ENCODE measurements around the gene MRGPRD. TPM values are rescaled to one million over a fixed set of nuclear protein-coding genes. Genes with fewer than 3 reads are reported as not detected.

MRGPRD gene
- total and polyA plus RNA-seq, 2 of the 8 experiments (the other 6 are each of a cell fraction or from before 2014, with no cell fraction given) = not detected

GRCh38 chr11:69024509-69024908, 43.7 kb upstream of the MRGPRD start:
- H3K23me2 ChIP-seq (ENCODE audit: low read depth, low read length) = no peaks in the 10 kb centered on the region
- H3K36me3 ChIP-seq (ENCODE audit: control insufficient read depth in 2 of 4, insufficient read depth in 4 of 4, low read length in 3 of 4) = no peaks in the 10 kb centered on the region
- FAIRE-seq = no peak
- no peak overlapping the region for H2AK5ac ChIP-seq (ENCODE audit: low read depth, low read length)
- H3K14ac ChIP-seq (ENCODE audit: insufficient read length) = no peak overlapping the region
- DNase-seq (ENCODE audit: low read depth in 1 of 2, low spot score in 2 of 2) = no peak
- H4K91ac ChIP-seq (replicated peaks; ENCODE audit: insufficient read length, low read length) = no peak overlapping the region
- no peak overlapping the region for H2BK5ac ChIP-seq (ENCODE audit: low read depth, low read length)
- H3K9me3 ChIP-seq (ENCODE audit: insufficient read depth in 2 of 2, low read depth in 1 of 2, low read length in 1 of 2) = no peaks in the 10 kb centered on the region
- H2AFZ ChIP-seq (ENCODE audit: low read length) = no peak overlapping the region
- CTCF ChIA-PET (ENCODE audit: partially characterized antibody) = interaction anchor here (0.6 to 1.2 kb wide), 2 partner anchors 14 to 20 kb away, joined by 3 read pairs; no protein-coding TSS in a partner anchor
- no peak overlapping the region for H4K5ac ChIP-seq (ENCODE audit: insufficient read length, low read depth, low read length)
- H3K56ac ChIP-seq (replicated peaks; ENCODE audit: insufficient read length, low read depth, low read length) = no peak overlapping the region
- no peaks in the 10 kb centered on the region for H3K79me2 ChIP-seq (ENCODE audit: control insufficient read depth in 1 of 2, insufficient read depth in 2 of 2, low read length in 2 of 2)
- H3K79me1 ChIP-seq (ENCODE audit: low read depth, low read length) = no peaks in the 10 kb centered on the region
- H2BK20ac ChIP-seq (ENCODE audit: low read length) = no peak overlapping the region
- H3K4me2 ChIP-seq (ENCODE audit: insufficient read depth in 1 of 2, low read depth in 2 of 2, low read length in 2 of 2) = no peak overlapping the region
- no peak overlapping the region; the same call in 1 of the 2 replicates for H4K8ac ChIP-seq (ENCODE audit: extremely low read depth, insufficient read depth, low read length)
- TF ChIP-seq CHD1 (IDR thresholded peaks at IDR 0.05; ENCODE audit: low read depth, low read length) (no peak), TAF1 (IDR thresholded peaks at IDR 0.05; ENCODE audit: low read depth, low read length) (no peak)
- TF ChIP-seq, protein P1, sequence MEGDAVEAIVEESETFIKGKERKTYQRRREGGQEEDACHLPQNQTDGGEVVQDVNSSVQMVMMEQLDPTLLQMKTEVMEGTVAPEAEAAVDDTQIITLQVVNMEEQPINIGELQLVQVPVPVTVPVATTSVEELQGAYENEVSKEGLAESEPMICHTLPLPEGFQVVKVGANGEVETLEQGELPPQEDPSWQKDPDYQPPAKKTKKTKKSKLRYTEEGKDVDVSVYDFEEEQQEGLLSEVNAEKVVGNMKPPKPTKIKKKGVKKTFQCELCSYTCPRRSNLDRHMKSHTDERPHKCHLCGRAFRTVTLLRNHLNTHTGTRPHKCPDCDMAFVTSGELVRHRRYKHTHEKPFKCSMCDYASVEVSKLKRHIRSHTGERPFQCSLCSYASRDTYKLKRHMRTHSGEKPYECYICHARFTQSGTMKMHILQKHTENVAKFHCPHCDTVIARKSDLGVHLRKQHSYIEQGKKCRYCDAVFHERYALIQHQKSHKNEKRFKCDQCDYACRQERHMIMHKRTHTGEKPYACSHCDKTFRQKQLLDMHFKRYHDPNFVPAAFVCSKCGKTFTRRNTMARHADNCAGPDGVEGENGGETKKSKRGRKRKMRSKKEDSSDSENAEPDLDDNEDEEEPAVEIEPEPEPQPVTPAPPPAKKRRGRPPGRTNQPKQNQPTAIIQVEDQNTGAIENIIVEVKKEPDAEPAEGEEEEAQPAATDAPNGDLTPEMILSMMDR (IDR thresholded peaks at IDR 0.05; ENCODE audit: control extremely low read depth in 1 of 3, insufficient read depth in 1 of 3, low read depth in 1 of 3, low read length in 3 of 3) = no peak
- TF ChIP-seq, protein P2, sequence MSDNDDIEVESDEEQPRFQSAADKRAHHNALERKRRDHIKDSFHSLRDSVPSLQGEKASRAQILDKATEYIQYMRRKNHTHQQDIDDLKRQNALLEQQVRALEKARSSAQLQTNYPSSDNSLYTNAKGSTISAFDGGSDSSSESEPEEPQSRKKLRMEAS (IDR thresholded peaks at IDR 0.05) = no peak
- TF ChIP-seq, protein P3, sequence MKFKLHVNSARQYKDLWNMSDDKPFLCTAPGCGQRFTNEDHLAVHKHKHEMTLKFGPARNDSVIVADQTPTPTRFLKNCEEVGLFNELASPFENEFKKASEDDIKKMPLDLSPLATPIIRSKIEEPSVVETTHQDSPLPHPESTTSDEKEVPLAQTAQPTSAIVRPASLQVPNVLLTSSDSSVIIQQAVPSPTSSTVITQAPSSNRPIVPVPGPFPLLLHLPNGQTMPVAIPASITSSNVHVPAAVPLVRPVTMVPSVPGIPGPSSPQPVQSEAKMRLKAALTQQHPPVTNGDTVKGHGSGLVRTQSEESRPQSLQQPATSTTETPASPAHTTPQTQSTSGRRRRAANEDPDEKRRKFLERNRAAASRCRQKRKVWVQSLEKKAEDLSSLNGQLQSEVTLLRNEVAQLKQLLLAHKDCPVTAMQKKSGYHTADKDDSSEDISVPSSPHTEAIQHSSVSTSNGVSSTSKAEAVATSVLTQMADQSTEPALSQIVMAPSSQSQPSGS (IDR thresholded peaks at IDR 0.05; ENCODE audit: low read length) = no peak
- no peak overlapping the region for H3K27ac ChIP-seq (ENCODE audit: low read depth, low read length)
- no peaks in the 10 kb centered on the region for H3K27me3 ChIP-seq (replicated peaks in 1 of 4; ENCODE audit: control insufficient read depth in 3 of 4, extremely low read depth in 1 of 4, insufficient read depth in 3 of 4, low read length in 3 of 4)
- no peaks in the 10 kb centered on the region for H4K20me1 ChIP-seq (replicated peaks in 1 of 2; ENCODE audit: control insufficient read depth in 1 of 2, insufficient read depth in 2 of 2, low read length in 2 of 2)
- no peak overlapping the region for H3K9ac ChIP-seq (replicated peaks in 1 of 4; ENCODE audit: extremely low read depth in 1 of 4, low read depth in 3 of 4, low read length in 3 of 4)
- WGBS, 2 experiments (ENCODE audit: extremely low coverage in 1 of 2, insufficient coverage in 1 of 2, insufficient read length in 1 of 2, insufficient replicate concordance in 2 of 2, low coverage in 1 of 2, low lambda C conversion rate in 2 of 2, missing lambda C conversion rate in 1 of 2) = 87% methylated on average over 6 of the region's 6 CpGs; no CpG with 5 or more reads in 1 of the 2 experiments
- no peak overlapping the region for H3K4ac ChIP-seq (replicated peaks; ENCODE audit: insufficient read length, low read depth, low read length)
- no peaks in the 10 kb centered on the region for H3K4me1 ChIP-seq (replicated peaks in 1 of 4; ENCODE audit: control insufficient read depth in 3 of 4, insufficient read depth in 4 of 4, low read length in 3 of 4)
- H3K18ac ChIP-seq (ENCODE audit: extremely low read depth, low read length) = no peak overlapping the region
- no peak overlapping the region for H3K23ac ChIP-seq (ENCODE audit: insufficient read length)
- H2BK120ac ChIP-seq (replicated peaks; ENCODE audit: low read depth, low read length) = no peak overlapping the region
- no peak overlapping the region for H3K4me3 ChIP-seq (ENCODE audit: extremely low read depth in 1 of 4, insufficient read depth in 2 of 4, low read depth in 3 of 4, low read length in 4 of 4)
- no peak overlapping the region for H2BK12ac ChIP-seq (ENCODE audit: low read depth, low read length)
- POLR2A ChIA-PET (ENCODE audit: partially characterized antibody) = no interaction called here
- no peak overlapping the region for H2BK15ac ChIP-seq (ENCODE audit: low read length)

All from H1 (cell line).